Measurements from ENCODE around the gene RNF10. TPM values are rescaled to one million over a fixed set of nuclear protein-coding genes. Genes with fewer than 3 reads are reported as not detected.

The RNF10 gene
- polyA plus RNA-seq, 1 of the 3 experiments (the other 2 are of a cell fraction): 118 TPM

- no peak for TF ChIP-seq REST (IDR thresholded peaks at IDR 0.05; ENCODE audit: low read depth, low read length)
- TF ChIP-seq RAD21 (IDR thresholded peaks at IDR 0.05; ENCODE audit: low read length): no peak
- TF ChIP-seq GATA2 (CRISPR knock-in tag; IDR thresholded peaks at IDR 0.05): no peak
- TF ChIP-seq NRF1 (IDR thresholded peaks at IDR 0.05; ENCODE audit: low read depth, low read length): no peak
- no peak for TF ChIP-seq PBX3 (IDR thresholded peaks at IDR 0.05)
- no peak for TF ChIP-seq GABPA (IDR thresholded peaks at IDR 0.05; ENCODE audit: low read depth)
- no peak for TF ChIP-seq EZH2phosphoT487 (IDR thresholded peaks at IDR 0.05; ENCODE audit: borderline replicate concordance, low read depth)
- no peak for TF ChIP-seq MEF2A (IDR thresholded peaks at IDR 0.05; ENCODE audit: borderline replicate concordance, low read depth)
- TF ChIP-seq RCOR1 (IDR thresholded peaks at IDR 0.05; ENCODE audit: low read length): no peak
- TF ChIP-seq FOSL2 (IDR thresholded peaks at IDR 0.05; ENCODE audit: borderline replicate concordance, low read depth): no peak
Measured at GRCh38 chr12:120554678-120555077, 20.5 kb downstream of the RNF10 start (continued).

GRCh38 chr12:120557589-120557988 lies 23.4 kb downstream of the RNF10 start:
- H3K79me2 ChIP-seq (ENCODE audit: insufficient read depth): peaks cover 25% of the 10 kb centered on the region
- H3K27ac ChIP-seq (ENCODE audit: low read depth in 2 of 2, low read length in 1 of 2): no peak overlapping the region
- H3K9me3 ChIP-seq: no peaks in the 10 kb centered on the region
- H3K27me3 ChIP-seq (ENCODE audit: insufficient read depth): no peaks in the 10 kb centered on the region
- H3K4me2 ChIP-seq: no peak overlapping the region
- ChIA-PET CTCF (interaction anchor here (0.6 kb wide), 1 partner anchor 289 kb away, joined by 4 read pairs; no protein-coding TSS in a partner anchor), POLR2A (no interaction called here)
- peaks cover 42 to 60% of the 10 kb centered on the region in 2 experiments for H3K36me3 ChIP-seq (replicated peaks in 1 of 2; ENCODE audit: control insufficient read depth in 1 of 2, insufficient read depth in 2 of 2, low read length in 1 of 2)
- peaks cover under 1% of the 10 kb centered on the region; the same call in 1 of the 2 replicates for H4K20me1 ChIP-seq (ENCODE audit: insufficient read depth)
- H3K9me2 ChIP-seq: no peaks in the 10 kb centered on the region
- TF ChIP-seq MEF2A (IDR thresholded peaks at IDR 0.05; ENCODE audit: borderline replicate concordance, low read depth): no peak
- no peak for TF ChIP-seq EP300 (IDR thresholded peaks at IDR 0.05; ENCODE audit: borderline replicate concordance in 1 of 2, low read depth in 1 of 2, low read length in 1 of 2)
- no peak for TF ChIP-seq ELF1 (IDR thresholded peaks at IDR 0.05)
- TF ChIP-seq TAF1 (IDR thresholded peaks at IDR 0.05; ENCODE audit: borderline replicate concordance, low read depth, low read length): no peak
- no peak for TF ChIP-seq RFX5 (IDR thresholded peaks at IDR 0.05; ENCODE audit: low read length)
- TF ChIP-seq USF2 (IDR thresholded peaks at IDR 0.05; ENCODE audit: borderline replicate concordance, low read depth, low read length): no peak
- no peak for TF ChIP-seq GATA2 (CRISPR knock-in tag; IDR thresholded peaks at IDR 0.05)
- no peak for TF ChIP-seq IRF3 (IDR thresholded peaks at IDR 0.05; ENCODE audit: low read depth, low read length)
- TF ChIP-seq EZH2phosphoT487 (IDR thresholded peaks at IDR 0.05; ENCODE audit: borderline replicate concordance, low read depth): no peak
- TF ChIP-seq TCF12 (IDR thresholded peaks at IDR 0.05): no peak
- H3K9ac ChIP-seq: no peak overlapping the region
- WGBS (ENCODE audit: low lambda C conversion rate): 100% methylated on average over 2 of the region's 2 CpGs
- no peak overlapping the region for H2AFZ ChIP-seq (ENCODE audit: low read depth)
- DNase-seq: no peak
- no peaks in the 10 kb centered on the region for H3K4me1 ChIP-seq (ENCODE audit: control insufficient read depth in 1 of 2, insufficient read depth in 2 of 2, low read depth in 1 of 2, low read length in 1 of 2)
- no peak overlapping the region for H3K4me3 ChIP-seq (ENCODE audit: low read depth in 2 of 2, low read length in 1 of 2)
- H3F3A ChIP-seq (replicated peaks; ENCODE audit: insufficient read depth): no peaks in the 10 kb centered on the region

Data from SK-N-SH (cell line).